Activated T-helper 1 cell treated with anti-CD3 and anti-CD28 coated beads, Interleukin-2, amount 50 U/mL, for 16 hours (primary cell): Measurements from ENCODE around the gene KDM2A.
"Not testable (repeated sequence)": the region's sequence is repeated elsewhere in the genome, so short reads cannot be mapped to it uniquely, and the experiment has no call there.

Source experiments
- DNase-seq, 2 donors: peaks; one replicate each; pipeline ENCODE4 v3.0.0-alpha.2; 2020; ENCODE audit warnings: low read depth in 1 of 2, low spot score in 1 of 2

KDM2A gene

DNA sequence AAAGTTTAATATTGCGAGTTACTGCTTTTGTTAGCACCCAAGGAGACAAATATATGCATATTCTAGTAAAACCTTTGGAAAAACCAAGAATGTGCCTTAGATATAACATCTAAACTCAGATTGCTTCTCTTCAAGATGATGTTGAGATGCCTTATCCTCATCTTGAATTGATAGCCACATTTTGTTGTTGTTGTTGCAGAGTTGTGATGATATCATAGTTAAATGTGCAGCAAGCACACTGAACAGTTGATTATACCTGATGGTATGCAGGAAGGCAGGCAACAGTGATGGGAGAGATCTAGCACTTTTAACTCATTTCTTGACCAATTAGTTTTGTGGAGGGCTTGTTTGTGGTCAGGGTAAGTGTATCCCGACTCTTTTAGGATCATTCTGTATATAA is 48.0 kb downstream of the KDM2A start:
- DNase-seq: no peak

DNA sequence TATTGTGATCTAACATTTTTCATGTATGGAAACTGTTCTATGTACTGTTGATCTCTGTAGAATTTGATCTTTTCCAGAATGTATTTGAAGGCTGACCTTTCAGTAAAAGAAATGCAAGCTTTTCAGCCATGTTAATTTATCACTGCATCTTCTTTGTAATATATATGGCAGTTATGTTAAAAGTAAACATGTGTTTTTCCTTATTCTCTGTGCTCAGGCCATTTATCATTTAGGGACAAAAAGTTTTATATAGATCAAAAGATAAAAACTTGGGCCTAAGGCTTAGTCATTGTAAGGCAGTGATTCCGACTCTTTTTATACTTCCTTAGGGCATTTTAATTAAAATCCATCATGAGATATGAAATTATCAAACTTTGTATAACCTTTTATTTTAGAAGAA is 48.7 kb downstream of the KDM2A start:
- no peak for DNase-seq

DNA sequence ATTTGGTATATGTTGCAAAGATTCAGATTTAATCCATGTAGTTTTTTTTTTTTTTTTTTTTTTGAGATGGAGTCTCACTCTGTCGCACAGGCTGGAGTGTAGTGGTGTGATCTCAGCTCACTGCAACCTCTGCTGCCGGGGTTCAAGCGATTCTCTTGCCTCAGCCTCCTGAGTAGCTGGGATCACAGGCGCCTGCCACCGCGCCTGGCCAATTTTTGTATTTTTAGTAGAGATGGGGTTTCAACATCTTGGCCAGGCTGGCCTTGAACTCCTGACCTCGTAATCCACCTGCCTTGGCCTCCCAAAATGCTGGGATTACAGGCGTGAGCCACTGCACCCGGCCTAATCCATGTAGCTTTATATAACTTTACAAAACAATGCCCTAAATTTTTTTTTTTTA is 49.8 kb downstream of the KDM2A start:
- not testable (repeated sequence) for DNase-seq

DNA sequence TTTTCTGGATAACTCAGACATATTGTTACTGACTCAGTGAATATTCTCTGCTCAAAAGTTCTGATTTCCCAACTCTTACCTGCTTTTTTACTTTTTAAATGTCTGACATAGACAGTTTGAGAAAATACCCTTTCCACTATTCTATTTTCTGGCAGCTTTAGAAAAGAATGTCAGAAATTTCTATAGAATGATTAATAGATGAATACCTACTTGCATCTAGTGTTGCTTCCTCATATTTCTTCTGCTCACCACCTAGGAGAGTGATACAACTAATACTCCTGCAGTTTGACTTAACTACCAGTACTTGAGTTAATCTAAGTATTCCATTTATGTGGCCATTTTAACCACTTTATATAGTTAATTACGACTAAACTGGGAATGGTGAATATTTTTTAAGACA is 55.2 kb downstream of the KDM2A start:
- DNase-seq: no peak

DNA sequence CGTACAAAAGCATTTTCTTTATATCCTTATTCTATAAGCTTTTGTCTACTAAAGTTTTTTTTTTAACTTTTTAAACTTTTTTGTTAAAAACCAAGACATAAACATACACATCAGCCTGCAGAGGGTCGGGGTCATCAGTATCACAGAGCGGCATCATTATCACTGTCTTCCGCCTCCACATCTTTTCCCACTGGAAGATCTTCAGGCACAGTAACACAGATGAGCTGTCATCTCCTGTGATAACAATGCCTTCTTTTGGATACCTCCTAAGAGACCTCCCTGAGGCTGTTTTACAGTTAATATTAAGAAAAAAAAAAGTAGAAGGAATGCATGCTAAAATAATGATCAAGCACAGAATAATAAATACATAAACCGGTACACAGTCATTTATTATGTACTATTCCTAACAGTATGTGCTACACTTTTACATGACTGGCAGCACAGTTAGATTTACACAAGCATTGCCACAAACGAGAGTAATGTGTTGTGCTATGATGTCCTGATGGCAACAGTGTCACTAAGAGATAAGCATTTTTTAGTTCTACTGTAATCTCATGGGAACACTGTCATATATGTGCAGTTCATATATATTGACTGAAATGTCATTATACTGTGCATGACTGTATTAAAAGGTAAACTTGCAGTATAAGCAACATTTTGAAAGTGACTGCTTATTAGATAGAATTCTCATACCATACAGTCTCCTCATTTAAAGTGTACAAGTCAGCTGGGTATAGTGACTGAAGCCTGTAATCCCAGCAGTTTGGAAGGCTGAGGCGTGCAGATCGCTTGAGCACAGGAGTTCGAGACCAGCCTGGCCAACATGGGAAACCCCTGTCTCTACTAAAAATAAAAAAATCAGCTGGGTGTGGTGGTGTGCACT is 58.6 kb downstream of the KDM2A start:
- no peak for DNase-seq

DNA sequence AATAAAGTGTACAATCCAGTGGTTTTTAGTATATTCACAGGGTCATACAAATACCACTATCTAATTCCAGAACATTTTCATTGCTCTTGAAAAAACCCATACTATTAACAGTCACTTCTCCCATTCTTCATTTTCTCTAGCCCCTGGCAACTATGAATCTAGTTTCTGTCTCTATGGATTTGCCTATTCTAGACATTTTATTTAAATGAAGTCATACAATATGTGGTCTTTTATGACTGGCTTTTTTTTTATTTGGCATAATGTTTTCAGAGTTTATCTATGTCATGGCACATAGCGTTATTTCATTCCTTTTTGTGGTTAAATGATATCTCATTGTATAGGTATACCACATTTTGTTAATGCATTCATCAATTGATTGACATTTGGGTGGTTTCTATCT is 59.4 kb downstream of the KDM2A start:
- DNase-seq: no peak

DNA sequence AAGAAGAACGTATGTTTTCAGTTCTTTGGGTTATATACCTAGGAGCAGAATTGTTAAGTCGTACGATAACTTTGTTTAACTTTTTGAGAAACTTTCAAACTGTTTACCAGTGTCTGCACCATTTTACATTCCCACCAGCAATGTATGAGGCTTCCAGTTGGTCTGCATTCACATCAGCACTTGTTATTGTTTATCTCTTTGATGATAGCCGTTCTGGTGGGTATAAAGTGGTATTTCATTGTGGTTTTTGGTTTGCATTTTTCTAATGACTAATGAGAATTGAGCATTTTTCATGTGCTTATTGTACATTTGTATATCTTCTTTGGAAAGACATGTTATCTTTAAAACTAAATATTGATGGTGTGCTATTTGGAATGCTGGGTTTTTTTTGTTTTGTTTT is 59.8 kb downstream of the KDM2A start:
- DNase-seq: no peak

DNA sequence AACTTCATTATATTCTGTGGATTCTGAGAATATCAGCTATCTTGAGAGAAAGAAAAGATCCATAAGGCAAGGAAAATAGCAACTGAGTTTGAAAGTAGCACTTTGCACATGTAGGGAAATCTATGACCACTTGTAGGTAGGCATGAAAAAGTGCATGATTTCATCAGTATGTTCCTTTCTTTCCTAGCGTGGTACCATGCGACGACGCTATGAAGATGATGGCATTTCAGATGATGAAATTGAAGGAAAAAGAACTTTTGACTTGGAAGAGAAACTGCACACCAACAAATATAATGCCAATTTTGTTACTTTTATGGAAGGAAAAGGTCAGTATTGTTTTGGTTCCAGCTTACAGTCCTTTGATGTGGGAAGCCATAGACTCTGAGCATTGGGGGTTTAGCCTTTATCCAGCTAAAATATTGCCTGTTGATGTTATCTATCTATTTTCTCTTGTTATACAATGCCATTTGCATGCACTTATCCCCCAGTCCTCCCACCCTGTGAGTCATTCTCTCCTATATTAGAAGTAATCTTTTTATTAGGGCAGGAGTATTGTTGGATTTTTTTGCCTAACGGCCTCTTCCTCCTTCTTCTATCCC is 60.9 kb downstream of the KDM2A start:
- DNase-seq: no peak

DNA sequence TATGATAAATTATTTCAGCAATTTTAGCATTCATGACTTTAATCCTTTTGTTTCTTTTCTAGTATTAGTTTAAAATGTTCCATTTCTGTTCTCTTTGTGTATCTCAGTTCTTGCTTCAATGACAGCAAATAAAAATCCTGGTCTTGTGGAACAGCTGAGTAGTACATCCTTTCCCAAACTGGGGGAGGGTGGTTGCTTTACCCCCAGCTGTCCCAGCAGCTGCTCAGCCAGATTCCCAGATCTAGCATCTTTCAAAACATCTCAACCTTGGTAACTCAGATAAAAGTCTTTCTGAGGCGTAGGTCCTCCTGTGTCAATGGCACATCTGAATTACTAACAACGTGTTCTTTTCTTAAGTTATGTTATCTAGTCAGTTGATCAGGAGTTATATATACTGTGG is 75.0 kb downstream of the KDM2A start:
- DNase-seq: no peak

DNA sequence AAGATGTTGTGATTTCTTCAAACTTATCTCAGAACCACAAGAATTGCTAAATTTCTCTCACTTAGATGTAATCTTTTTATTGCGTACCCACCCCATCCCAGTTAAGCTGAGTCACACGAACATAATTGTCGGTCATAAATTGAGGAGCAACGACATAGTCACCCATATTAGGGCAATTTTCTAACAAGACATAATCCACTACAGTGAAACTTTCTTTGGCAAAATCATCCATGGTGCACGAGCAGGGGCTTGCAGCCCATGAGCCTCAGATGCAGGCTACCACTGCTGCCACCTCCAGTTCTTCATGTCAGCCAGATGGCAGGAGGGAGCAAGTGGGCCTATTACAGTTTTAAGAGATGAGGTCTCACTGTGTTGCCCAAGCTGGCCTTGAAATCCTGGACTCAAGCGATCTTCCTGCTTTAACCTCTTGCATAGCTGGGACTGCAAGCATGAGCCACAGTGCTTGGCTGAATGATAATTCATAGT is 77.0 kb downstream of the KDM2A start:
- DNase-seq: no peak

DNA sequence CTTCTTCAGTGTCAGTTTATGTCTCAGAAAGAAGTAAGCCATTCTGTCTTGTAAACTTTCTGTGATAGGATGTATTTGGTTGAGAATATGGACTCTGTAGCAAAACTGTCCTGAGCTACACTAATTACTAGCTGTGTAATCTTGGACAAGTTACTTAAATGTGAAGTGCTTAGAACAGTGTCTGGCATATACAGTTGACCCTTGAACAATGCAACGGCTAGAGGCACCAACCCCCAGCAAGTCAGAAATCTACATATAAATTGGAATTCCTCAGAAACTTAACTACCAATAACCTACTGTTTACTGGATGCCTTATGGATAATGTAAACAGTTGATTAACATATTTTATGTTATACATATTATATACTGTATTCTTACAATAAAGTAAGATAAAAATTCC is 78.5 kb downstream of the KDM2A start:
- no peak for DNase-seq

DNA sequence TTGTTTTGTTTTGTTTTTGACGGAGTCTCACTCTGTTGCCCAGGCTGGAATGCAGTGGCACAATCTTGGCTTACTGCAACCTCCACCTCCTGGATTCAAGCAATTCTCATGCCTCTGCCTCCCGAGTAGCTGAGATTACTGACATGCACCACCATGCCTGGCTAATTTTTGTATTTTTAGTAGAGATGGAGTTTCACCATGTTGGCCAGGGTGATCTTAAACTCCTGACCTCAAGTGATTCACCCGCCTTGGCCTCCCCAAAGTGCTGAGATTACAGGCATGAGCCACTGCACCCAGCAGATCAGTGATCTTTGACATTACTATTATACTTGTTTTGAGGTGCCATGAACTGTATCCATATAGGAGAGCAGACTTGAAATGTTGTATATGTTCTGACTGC is 79.7 kb downstream of the KDM2A start:
- DNase-seq: not testable (repeated sequence)

DNA sequence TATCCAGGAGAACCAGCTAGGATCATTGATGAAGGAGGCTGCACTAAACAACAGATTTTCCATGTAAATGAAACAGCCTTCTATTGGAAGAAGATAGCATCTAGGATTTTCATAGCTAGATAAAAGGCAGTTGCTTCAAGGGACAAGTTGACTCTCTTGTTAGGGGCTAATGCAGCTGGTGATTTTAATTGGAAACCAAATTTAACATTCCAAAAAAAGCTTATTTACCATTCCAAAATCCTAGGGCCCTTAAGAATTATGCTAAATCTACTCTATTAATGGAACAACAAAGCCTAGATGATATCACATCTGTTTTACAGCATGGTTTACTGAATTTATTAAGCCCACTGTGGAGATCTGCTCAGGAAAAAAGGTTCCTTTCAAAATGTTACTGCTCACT is 80.7 kb downstream of the KDM2A start:
- no peak for DNase-seq

DNA sequence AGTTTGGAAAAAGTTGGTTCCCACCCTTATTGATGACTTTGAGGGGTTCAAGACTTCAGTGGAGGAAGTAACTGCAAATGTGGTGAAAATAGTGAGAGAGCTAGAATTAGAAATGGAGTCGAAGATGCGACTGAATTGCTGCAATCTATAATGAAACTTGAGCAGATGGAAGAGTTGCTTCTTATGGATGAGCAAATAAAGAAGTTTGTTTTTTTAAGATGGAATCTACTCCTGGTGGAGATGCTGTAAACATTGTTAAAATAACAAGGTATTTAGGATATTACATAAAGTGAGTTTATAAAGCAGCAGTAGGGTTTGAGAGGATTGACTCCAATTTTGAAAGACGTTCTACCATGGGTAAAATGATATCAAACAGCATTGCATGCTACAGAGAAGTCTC is 83.0 kb downstream of the KDM2A start:
- DNase-seq: no peak

DNA sequence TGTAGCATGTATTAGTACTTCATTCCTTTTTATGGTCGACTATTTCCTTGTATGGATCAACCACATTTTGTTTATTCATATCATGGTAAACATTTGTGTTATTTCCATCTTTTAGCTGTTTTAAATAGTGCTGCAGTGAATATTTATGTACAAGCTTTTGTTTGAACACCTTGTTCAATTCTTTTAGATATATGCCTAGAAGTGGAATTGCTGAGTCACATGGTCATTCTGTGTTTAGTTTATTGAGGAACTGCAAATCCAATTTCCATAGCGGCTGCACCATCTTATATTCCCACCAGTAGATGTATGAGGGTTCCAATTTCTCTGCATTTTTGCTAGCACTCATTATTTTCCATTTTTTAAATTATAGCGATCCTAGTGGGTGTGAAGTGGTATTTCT is 85.8 kb downstream of the KDM2A start:
- no peak for DNase-seq

DNA sequence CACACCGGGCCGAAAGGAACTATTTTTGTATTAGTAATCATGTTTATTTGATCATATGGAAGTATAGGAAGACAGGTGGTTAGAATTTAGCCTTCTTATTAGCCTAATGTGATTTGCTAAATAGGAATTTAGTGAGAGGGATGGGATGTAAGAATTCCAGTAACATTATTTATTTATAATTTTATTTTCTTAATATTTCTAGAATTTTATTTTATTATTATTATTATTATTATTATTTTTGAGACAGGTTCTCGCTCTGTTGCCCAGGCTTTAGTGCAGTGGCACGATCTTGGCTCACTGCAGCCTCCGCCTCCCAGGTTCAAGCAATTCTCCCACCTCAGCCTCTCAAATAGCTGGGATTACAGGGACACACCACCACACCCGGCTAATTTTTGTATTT is 90.2 kb downstream of the KDM2A start:
- DNase-seq: not testable (repeated sequence)

DNA sequence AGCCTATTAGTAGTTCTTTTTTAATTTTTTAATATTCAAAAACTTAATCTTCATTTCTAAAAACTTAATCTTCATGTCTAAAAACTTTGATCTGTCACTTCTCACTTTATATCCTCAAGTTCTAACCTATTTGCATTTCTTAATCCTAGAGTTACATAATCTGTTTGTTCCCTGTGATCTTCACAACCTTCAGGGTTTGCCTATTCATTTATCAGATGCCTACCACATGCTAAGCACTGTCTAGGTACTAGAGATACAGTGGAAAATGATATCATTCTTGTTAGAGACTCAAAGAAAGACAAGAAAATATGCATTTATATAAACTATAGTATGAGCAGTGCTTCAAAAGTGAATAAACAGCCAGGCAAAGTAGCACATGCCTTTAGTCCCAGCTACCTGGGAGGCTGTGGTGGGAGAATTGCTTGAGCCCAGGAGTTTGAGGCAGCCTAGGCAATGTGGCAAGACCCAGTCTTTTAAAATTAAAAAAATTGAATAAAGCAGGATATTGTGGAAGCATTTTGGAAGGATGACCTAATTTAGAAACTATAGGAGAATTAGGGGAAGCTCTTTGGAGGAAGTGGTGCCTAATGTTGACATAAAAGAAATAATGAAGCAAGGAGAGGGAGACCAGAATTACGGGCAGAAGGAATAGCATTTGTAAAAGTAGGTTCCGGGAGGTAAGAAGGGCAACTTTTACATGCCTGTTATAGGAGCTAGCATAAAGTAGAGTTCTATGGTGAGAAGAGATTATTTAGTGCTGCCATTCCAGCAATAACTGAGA is 92.8 kb downstream of the KDM2A start:
- DNase-seq: no peak

DNA sequence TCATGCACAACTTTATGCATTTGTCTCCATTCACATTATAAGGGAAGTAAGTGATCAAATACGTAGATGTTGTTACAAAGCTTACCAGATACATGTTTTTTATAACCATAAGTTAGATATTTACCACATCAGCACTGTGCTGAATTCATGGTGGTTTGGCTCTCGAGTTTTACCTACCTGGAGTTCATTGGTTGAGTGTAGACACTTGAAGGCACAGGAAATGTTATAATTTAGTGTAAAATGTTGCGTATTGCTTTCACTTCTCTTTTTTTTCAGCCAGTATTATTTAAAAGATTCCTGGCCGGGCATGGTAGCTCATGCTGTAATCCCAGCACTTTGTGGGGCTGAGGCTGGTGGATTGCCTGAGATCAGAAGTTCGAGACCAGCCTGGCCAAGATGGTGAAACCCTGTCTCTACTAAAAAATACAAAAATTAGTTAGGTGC is 94.1 kb downstream of the KDM2A start:
- DNase-seq: no peak

DNA sequence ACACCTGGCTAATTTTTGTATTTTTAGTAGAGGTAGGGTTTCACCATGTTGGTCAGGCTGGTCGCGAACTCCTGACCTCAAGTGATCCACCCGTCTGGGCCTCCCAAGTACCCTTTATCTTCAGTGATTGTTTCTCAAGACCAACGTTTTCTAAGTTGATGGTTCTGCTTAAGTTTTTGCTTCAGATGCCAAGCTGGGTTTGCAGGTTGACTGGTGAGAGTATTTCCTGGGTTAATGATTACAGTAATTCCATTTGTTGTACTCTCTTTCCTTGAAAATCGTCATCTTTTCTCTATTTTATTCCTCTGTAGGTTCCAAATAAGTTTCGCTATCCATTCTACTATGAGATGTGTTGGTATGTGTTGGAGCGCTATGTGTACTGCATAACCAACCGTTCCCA is 108.7 kb downstream of the KDM2A start:
- no peak for DNase-seq

DNA sequence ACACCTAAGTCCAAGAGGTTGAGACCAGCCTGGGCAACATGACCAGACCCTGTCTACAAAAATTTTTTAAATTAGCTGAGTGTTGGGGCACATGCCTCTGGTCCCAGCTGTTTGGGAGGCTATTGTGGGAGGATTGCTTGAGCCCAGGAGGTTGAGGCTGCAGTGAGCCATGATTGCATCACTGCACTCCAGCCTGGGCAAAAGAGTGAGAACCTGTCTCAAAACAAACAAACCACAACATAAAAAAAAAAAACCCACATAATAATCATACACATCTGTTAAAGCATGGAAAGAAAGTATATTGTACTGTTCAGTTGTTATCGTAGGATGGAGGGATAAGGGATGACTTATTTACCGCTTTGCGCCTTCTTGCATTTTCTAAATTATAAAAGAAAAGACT is 111.3 kb downstream of the KDM2A start:
- DNase-seq: no peak

DNA sequence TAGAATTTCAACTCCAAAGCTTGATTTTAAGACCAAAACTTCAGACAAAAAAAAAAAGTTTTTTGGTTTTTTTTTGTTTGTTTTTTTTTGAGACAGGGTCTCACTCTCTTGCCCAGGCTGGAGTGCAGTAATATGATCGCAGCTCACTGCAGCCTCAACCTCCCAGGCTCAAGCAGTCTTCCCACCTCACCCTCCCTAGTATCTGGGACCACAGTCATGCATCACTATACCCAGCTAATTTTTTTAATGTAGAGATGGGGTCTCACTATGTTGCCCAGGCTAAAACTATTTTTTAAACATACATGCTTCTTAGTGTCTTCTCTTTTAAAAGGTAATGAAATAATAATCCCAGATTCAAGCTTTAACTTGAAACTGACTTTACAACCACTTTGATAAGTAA is 111.8 kb downstream of the KDM2A start:
- no peak for DNase-seq
